Activated CD8-positive, alpha-beta memory T cell treated with anti-CD3 and anti-CD28 coated beads, Interleukin-2, amount 50 U/mL, for 48 hours (primary cell): ENCODE measurements around the gene TRIM66.

Source experiments
- DNase-seq: peaks from one replicate; pipeline ENCODE4 v3.0.0-alpha.2; 2020

Gene TRIM66

DNA sequence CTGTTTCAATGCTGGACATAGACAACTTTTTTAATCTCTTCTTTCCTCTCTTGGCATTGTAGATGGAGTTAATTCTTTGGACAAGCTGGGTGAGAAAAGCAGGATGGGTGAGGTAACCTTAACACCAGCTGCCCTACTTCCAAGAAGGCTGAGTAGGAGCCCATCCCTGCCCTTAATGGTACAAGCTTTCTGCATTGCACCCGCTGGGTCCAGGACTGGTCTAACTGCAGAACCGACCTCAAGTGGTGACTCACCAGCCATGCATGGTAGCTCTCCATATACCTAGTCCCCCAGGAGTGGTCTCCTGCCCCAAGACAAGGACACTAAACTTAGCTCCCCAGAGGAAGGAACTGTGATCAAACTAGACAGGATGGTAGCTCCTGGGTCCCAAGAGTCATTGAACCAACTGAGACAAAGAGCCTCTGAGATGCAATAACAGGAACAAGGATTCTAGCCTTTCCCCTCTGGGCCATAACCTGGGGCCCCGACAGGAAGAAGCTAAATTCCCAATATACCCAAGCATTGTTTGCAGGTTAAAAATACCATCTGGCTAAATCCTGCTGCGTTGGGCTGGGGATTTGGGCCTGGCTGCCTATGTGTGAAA, 32.3 kb upstream of the TRIM66 start:
- no peak for DNase-seq

DNA sequence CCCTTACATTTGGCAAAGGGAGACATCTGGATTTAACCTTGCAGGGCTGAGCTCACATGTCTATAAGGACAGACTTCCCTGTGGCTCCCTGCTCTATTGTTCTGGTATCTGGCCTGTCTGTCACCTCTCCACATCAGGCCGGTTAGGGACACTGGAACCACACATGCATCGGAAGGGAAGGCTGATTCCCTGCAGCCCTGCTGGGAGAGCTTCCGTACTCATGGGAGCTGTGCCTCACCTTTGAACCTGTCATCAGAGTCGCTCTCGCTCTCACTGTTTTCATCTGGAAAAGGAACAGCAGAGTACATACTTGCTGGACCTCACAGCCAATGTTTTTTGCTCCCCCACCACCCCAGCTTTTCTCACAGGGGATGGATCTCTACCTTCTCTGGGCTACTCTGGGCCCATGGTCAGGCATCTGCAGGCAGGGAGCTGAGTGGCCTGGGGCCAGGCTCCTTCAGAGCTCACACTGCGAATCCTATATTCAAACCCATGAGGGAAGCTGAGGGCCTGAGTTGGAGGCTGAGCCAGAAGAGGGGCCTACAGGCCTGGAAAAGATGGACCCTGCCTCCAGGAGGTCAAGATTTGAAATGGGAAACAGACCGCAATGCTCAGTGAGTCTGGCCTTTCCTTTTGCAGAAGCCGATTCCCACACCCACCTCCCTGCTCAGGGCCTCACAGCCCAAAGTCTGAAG, 31.4 kb upstream of the TRIM66 start:
- DNase-seq = no peak

DNA sequence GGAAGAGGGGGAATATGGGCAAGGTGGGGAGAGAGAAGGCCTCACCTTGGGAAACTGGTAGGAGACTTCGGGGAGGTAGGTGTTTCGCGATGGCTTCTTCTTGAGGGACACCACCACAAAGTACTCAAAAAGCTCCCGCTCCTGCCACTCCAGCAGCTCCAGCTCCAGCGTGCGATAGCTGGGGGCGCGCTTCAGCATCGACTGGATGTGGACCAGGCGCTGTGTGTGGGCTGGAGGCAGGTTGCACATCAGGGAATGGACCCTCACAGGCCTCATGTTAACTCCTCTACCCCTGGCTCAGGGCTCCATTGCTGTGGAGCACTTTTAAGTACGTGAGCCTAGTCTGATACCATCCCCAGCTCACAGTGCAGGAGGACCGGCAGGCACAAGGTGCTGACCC, 30.0 kb upstream of the TRIM66 start:
- no peak for DNase-seq

DNA sequence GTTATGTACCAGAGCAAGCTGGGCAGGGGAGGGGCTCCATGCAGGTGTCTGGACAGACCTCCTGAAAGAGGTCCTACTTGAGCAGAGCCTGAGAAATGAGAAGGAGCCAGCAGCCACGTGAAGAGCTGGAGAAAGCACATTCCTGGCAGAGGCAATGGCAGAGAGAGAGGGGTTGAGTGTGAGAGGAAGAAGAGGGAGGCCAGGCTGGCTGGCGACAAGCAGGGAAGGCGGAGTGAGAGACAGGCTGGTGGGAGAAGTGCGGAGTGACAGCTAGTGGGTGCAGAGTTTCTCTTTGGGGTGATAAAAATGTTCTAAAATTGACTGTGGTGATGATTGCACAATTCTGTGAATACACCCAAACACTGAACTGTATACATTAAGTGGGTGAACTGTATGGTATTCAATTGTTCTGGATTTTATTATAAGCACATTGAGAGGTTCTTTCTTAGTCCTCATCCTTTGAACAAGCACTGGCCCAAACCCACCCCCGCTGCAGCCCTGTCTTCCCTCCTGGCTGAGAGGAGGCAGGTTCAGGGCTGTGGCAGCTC, 29.5 kb upstream of the TRIM66 start:
- no peak for DNase-seq

DNA sequence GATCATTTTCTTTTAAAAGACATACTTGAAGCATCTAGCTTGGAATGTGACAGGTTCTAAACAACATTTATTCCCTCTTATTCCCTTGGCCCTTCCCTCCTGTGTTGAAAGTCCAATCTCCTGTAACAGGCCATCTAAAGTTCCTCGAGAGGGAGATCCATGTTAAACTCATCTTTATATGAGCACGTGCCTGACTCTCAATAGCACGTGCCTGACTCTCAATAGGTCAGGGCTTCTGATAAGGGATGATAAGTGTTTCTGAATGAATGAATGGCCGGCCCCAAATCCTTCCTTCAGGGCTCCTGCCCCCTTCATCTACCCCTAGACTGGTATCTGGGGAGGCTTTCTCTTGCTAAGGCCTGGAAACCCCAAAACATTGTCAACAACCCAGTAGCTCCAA, 27.3 kb upstream of the TRIM66 start:
- DNase-seq = no peak

DNA sequence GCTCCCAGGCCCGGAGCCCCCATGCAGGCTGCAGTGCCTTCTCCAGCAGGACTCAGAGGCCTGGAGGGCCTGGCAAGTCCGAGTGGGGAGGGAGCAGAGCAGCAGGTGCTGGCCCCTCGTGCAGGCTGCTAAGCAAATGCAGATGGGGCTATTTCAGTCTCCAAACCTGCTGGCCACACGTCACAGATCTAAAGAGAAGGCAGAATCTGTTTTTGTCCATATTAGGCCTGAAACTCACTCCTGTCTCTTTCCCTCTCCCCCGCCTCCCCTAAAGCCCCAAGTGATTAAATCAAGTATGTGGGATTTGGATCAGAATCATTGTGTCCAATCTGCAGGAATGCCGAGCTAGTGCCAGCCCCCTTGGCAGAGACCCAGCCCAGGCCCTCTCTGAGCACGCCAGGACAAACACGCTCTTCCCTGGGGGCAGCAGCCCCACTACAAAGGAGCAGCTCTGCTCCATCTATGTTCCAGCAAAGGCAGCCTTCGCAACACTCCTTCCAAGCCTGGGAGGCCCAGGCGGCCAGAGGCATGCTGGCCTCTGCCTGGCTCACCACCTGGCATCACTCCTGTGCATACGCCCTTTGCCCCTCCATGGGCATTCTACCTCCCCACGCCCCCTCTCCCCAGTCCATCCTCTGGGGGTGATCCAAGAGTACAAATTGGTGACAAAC, 26.7 kb upstream of the TRIM66 start:
- no peak for DNase-seq

DNA sequence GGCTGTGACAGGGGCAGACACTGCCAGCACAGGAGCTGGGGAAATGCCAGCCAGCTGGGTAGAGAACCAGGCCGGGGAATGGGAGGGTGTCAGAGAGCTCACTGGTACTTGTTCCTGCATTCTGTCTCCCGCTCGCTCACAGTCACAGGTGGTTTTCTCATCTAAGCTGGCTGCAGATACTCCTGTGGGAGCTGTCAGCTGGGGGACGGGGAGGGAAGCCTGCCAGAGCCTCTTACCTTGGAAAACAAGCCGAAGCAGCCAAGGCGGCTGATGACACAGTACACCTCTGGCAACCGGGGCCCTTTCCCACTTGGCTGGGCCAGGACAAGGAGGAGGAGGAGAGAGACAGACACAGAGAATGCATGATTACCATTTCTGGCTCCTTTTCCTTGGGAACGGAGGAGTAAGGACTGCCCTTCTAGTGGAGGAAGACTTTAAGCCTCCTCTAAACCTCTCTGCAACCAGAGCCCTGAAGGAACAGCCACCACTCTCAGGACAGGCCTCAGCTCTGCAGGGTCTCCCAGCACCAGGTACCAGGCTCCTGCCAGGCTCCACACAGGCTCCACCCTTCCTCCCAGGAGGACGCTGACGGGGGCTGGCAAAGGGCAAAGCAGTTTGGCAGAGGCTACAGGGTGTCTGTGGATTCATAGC, 25.2 kb upstream of the TRIM66 start:
- no peak for DNase-seq

DNA sequence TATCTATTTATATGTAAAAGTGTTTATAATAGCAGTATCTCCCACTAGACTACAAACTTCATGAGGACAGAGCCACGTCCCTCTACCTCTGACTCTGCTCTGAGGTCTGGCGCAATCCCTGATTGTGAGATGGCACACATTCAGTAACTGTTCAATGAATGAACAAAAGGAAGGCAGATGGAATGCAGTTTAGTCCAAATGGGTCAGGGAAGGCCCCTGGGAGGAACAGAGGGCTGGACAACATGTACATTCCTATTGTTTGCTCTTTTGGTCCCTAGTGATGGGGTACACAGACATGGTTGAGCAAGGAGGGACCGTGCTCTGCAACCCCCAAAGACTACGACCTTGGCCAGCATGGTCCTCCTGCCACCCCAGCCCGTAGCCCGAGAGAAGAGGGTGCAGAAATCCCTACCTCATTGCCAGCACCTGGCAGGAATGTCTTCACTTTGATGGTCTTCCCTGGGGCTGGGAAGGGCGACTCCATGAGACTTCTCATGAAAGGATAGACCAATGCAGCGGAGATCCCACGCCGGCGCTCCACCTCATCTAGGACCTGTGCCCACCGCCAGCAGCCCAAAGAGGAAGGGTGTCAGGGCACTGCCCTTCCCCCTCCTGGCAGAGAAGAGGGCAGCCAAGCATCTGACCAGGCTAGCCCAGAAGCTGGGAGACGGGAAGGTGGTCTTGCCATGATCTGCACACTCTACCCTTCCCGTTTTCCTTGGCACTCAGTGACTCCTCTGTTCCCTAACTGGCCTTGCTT, 24.4 kb upstream of the TRIM66 start:
- no peak for DNase-seq

DNA sequence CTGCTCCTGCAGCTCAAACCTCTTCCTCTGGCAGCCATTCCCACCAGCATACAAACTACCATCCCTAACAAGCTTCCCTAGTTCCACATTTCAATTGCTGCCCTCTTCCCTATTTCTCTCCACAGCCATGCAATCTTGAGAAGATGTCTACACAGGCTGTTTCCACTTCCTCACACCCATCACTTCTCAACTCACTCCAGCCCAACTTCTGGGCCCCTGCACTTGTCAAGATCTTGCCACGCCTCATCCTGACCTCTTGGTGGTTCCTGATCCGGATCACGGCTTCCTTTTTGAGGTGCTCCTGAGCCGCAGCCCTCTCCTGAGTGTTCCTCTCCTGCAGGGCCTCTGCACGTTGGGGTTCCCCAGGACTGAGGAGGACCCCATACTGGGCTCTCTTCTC, 22.7 kb upstream of the TRIM66 start:
- DNase-seq = no peak

DNA sequence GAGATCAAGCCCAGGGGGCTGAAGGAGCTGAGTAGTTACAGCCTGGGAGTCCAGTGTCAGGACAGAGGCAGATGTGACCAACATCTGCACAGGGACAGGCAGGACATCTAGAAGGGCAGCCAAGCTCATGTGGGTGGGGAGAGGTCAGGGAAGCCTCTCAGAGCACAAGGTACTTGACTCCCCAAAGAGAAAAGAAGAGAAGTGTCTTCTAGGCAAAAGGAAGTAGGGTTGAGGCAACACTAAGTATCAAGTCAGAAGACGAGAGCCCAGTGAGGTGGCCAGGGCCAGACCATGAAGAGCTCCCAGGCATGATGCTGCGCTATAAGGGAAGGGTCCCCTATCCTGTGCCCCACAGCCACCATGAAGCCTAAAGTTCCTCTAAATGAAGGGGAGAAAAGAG, 21.7 kb upstream of the TRIM66 start:
- no peak for DNase-seq

DNA sequence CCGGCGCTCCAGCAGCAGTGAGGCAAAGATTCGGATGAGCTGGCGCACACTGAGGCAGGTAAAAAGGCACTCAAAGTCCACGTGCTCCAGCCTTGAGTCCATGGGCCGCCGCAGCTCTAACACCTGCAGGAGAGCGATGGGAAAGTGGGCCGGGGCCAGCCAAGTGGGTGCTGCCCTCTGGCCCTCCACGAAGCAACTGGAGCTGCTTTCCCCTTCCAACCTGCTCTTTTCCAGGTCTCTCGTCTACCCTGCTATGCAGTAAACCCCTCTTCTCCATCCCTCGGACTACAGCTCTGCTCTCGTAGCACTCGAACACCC, 20.1 kb upstream of the TRIM66 start:
- DNase-seq = no peak

DNA sequence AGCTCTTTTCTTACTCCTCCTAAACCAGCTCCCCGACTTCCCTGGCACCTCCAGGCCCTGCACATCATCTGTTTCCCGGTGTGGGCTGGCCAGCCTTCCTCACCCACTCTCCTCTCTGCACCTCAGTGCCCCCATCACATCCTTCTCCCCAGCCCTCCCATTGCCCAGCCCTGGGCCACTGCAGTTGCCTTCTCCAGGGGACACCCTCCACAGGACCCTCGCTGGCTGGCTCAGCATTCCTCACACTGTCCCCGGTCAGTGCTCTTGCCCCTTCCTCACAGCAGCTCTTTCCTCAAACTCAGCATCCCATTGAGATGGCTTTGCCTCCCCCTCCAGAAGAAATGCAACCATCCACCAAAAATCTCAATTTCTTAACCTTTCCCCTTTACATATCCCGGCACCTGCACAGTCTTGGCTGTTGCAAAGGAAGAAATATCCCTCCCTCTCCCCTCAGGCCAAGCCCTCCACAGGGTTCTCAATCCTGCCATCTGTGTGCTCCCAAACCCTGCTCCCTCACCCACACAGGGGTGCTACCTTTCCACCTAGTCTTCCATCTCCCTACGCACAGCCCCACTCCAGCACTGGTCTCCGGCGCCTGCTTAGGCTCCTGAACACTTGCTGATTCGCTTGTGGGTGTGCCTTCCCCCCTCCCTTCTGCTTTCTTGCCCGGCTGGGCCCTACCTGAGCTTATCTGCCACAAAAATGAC, 19.6 kb upstream of the TRIM66 start:
- no peak for DNase-seq

DNA sequence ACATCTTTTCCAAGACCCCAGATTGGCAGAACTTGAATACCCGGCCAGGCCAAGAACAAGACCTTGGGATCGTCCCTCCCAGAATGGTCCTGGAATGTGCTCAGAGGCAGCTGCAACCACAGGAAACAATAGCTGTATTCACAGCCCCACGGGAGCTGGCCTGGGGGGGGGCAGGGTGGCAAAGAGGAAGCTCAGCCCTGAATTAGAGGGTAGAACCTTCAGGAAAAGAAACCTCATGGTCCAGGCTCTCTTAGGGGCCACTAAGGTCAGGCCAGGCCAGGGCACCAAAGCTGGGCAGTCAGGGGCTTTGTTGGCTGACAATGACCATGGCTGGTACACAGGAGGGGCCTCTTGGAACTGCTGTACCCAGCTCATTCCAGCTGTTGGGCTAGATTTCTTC, 17.4 kb upstream of the TRIM66 start:
- no peak for DNase-seq

DNA sequence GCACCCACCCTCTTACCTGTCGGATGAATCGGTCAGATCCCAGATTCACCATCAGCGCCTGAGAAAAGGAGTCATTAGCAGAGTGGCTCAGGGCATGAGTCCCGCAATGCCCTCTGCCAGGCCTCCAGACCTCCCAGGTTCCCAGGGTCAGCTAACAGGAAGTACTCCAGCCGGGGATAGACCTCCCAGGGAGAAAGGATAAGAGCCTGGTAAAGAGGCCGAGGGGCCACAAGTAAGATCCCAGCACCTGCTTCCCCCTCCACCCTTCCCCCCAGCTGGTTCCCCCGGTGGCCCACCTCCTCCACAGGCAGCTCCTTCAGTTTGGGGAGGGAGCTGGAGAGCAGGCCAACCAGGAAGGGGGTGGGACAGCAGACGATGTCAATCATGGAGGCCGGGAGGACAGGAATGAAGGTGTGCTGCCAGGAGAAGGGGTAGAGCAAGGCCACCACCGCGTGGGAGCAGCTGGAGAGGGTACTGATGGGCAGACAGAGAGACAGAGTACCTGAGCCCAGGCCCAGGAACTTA, 16.5 kb upstream of the TRIM66 start:
- no peak for DNase-seq

DNA sequence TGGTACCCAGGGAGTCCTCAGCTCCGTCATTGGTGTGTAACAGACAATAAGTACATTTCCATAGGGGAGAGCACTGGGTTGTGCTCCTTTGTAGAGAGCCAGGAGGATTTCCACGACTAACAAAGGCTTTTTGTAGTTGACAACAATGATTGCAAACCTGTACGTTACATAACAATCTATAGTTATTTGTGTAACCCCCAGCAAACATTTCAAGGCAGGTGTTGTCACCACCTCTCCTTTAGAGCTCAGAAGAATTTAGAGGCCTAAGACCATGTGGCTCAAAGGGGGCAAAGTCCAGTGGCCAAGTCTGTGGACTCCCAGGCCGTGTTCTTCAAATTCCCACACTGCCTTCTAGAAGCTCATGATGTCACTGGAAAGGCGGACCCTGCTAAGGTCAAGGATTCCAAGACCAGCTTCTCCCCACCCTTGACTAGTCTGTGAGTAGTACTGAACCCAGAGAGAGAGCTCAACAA, 15.9 kb upstream of the TRIM66 start:
- DNase-seq = no peak

DNA sequence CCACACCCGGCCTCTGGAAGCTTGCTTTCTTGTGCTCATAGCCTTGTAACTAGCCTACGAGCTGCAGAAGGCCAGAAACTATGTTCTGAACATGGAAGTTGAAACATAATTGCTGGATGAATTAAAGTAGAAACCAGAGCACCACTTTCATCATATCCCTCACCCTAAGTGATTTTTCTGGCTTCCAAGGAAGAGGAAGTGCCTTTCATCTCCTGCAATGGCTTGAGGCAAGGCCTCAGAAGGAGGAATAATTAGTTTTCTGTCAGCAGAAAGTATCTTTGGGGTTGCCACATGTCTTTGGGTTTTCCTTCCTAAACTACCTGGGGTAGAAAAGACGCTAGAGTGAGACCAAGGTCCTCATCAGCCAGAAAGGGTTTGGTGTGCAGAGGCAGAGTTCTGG, 14.6 kb upstream of the TRIM66 start:
- DNase-seq = no peak

DNA sequence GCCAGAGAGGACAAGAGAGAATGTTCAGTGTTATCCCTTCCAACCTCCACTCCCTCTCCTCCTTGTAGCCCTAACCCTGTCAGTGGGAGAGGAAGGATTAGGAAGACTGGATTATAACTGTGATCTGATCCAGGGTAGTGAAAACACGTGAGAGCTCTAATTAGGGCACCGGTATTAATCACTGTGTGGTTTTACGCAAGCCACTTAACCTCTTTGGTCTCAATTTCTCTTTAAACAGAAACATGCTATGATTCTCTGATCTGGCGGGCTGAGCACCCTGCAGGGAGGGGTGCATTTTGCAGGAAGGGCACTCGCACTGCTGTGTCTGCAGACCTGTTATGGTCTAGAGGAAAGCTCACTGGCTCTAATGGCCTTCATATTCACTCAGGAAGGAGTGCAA, 11.7 kb upstream of the TRIM66 start:
- DNase-seq = no peak

DNA sequence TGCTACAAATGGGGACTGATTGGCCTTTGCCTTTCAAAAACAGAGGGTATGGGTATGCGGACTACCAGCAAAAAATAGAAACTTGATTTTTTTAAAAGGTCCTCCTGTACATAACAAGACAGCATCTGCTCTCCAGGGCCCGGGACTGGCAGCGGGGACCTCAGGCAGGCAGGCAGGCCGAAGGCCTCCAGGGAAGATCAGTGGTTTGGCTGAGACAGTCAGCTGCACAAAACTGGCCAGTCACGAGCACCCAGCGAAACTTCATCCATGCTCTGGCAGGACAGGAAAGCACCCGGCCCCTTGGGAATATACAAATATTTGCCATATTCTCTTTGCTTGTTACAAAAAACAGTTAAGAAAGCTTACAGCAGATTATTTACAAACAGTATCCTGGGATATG, 11.1 kb upstream of the TRIM66 start:
- no peak for DNase-seq

DNA sequence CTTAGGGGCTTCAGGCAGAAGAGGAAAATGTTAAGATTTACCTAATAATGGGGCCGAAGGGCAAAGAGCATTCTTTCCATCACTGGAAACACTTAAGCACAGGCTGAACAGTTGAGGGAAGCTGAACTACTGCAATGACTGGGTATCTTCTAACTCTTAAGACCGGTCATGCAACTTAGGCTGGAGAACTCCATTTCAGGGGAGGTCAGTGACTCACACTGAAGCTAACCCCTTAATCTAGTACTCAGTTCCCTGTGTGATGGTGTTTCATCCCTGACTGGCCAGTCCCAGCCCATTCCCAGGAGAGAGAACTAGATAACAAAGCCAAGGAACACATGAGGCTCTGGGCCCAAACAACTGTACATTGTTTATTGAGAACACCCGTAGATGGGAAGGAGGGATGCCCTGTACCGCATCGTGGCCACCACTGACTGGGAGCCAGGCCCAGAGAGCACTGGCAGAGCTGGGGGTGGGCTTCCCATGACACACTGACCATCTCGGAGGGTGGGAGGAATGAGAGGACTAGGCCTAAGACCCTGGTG, 10.6 kb upstream of the TRIM66 start:
- DNase-seq = no peak

DNA sequence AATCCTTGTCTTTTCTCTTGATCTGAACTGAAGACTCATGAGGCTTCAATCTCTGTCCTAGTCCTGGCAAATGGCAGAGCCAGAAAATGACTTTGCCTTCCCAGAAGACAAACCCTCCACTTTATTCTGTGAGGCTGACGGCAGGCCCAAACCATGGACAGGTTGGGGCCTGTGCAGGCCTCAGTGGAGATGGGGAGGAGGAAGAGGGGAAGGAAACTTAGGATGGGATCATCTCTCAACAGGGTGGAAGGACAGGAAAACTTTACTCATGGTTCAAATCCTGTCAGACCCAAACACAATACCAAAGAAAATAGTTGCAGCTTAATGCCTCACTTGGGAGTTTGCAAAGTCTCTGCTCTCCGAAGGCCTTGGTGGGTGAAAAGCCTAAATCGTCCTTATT, 10.0 kb upstream of the TRIM66 start:
- DNase-seq = no peak

DNA sequence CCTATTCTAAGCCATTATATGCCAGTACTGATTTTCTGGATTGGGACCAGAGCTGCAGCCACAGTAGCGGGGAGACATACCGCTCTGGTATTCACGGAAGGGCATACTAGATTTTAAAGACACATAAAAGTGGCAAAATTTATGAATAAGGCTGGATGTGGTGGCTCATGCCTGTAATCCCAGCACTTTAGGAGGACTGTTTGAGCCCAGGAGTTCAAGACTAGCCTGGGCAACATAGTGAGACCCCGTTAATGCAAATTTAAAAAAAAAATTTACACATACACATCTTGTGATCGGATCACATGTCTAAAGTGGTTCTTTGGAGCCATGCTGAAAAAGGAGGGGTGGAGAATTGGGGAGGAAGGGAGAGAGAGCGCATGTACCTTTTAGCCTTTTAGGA, 9.1 kb upstream of the TRIM66 start:
- peak; percentile 47 for DNase-seq
